ENCODE results near the gene ENO1. TPM values are rescaled to one million over a fixed set of nuclear protein-coding genes. Genes with fewer than 3 reads are reported as not detected.
A peak's percentile ranks its signal among the peaks of the same experiment; 100 is the strongest.

The ENO1 gene
- total and polyA plus RNA-seq, 2 experiments from 2014 or later = 659 to 868 TPM

DNA sequence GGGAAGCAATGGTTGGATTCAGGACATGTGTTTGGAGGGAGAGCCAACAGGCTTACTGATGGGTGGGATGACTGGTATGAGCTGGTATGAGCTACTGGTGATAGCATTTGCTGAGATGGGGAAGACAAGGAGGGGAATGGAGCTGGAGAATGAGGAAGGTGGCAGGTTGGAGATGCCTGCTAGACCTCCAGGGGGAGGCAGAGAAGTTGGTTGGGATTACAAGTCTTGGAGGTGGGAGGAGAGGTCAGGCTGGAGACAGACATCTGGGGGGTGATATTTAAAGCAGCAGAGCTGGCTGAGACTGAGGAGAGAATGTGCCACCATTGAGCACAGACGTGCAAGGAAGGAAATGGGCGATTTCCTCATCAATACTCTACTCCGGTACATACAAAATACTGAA lies 31.8 kb upstream of the ENO1 start:
- Histone ChIP-seq H3K9me3 (ENCODE audit: low read depth) (no peaks in the 10 kb centered on the region), H3K27ac (no peak overlapping the region), H2AFZ (no peak overlapping the region), H3K79me2 (no peaks in the 10 kb centered on the region), H3K4me1 (ENCODE audit: insufficient read depth) (peaks cover 4% of the 10 kb centered on the region), H3K4me2 (no peak overlapping the region), H3K36me3 (replicated peaks; ENCODE audit: insufficient read depth, low read depth) (no peaks in the 10 kb centered on the region), H3K9me2 (replicated peaks; ENCODE audit: insufficient read depth) (no peaks in the 10 kb centered on the region), H3K27me3 (no peaks in the 10 kb centered on the region), H3K4me3 (no peak overlapping the region), H4K20me1 (ENCODE audit: insufficient read depth, poor library complexity, severe bottlenecking) (no peaks in the 10 kb centered on the region)
- WGBS (ENCODE audit: low lambda C conversion rate, missing lambda C conversion rate) = 95% methylated on average over 3 of the region's 3 CpGs
- TF ChIP-seq EZH2phosphoT487 (IDR thresholded peaks at IDR 0.05; ENCODE audit: low read depth, severe bottlenecking, unreplicated experiment) (no peak), EZH2 (IDR thresholded peaks at IDR 0.05; ENCODE audit: borderline replicate concordance) (no peak)
- TF ChIP-seq, protein P1, sequence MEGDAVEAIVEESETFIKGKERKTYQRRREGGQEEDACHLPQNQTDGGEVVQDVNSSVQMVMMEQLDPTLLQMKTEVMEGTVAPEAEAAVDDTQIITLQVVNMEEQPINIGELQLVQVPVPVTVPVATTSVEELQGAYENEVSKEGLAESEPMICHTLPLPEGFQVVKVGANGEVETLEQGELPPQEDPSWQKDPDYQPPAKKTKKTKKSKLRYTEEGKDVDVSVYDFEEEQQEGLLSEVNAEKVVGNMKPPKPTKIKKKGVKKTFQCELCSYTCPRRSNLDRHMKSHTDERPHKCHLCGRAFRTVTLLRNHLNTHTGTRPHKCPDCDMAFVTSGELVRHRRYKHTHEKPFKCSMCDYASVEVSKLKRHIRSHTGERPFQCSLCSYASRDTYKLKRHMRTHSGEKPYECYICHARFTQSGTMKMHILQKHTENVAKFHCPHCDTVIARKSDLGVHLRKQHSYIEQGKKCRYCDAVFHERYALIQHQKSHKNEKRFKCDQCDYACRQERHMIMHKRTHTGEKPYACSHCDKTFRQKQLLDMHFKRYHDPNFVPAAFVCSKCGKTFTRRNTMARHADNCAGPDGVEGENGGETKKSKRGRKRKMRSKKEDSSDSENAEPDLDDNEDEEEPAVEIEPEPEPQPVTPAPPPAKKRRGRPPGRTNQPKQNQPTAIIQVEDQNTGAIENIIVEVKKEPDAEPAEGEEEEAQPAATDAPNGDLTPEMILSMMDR (IDR thresholded peaks at IDR 0.05; ENCODE audit: poor library complexity) = no peak
- no peak for DNase-seq (ENCODE audit: low spot score)

DNA sequence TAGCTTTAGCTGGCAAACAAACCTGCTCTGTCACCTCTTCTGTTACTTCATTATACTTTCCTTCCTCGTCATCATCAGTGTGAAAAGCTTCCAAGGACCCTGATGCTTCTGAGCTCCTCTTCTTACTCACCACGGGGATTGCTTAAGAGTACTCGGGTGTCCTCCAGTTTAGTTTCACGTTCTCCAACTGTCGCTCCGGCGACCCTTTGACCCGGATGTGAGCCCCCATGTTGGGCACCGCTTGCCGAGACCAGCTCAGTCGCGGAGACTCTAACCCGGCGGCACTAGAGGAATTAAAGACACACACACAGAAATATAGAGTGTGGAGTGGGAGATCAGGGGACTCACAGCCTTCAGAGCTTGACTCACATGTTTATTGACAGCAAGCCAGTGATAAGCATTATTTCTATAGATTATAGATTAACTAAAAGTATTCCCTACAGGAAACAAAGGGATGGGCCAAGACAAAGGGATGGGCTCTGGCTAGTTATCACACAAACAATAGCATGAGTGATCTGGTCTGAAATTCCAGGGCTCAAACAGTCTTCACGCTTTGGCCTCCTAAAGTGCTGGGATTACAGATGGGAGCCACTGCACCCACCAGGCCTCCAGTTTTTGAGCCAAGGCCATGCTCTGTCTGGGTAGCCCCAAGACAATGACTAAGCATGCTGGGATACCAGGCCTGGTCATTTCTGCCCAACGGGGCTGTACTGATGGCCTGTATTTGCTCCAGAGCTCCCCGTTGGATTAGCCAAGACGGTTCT lies 30.1 kb upstream of the ENO1 start:
- Histone ChIP-seq H3K79me2 (no peaks in the 10 kb centered on the region), H3K4me3 (no peak overlapping the region), H3K27me3 (no peaks in the 10 kb centered on the region), H3K27ac (peak overlapping the region; percentile 44), H3K9me3 (ENCODE audit: low read depth) (no peaks in the 10 kb centered on the region), H4K20me1 (ENCODE audit: insufficient read depth, poor library complexity, severe bottlenecking) (no peaks in the 10 kb centered on the region), H3K4me2 (peak overlapping the region; percentile 60), H2AFZ (no peak overlapping the region), H3K36me3 (replicated peaks; ENCODE audit: insufficient read depth, low read depth) (no peaks in the 10 kb centered on the region), H3K9me2 (replicated peaks; ENCODE audit: insufficient read depth) (no peaks in the 10 kb centered on the region), H3K4me1 (ENCODE audit: insufficient read depth) (peaks cover 12% of the 10 kb centered on the region)
- TF ChIP-seq EZH2phosphoT487 (IDR thresholded peaks at IDR 0.05; ENCODE audit: low read depth, severe bottlenecking, unreplicated experiment) (no peak), EZH2 (IDR thresholded peaks at IDR 0.05; ENCODE audit: borderline replicate concordance) (no peak)
- TF ChIP-seq, protein P1 (IDR thresholded peaks at IDR 0.05; ENCODE audit: poor library complexity) = no peak
- WGBS (ENCODE audit: low lambda C conversion rate, missing lambda C conversion rate) = 61% methylated on average over 18 of the region's 18 CpGs
- DNase-seq (ENCODE audit: low spot score) = no peak

DNA sequence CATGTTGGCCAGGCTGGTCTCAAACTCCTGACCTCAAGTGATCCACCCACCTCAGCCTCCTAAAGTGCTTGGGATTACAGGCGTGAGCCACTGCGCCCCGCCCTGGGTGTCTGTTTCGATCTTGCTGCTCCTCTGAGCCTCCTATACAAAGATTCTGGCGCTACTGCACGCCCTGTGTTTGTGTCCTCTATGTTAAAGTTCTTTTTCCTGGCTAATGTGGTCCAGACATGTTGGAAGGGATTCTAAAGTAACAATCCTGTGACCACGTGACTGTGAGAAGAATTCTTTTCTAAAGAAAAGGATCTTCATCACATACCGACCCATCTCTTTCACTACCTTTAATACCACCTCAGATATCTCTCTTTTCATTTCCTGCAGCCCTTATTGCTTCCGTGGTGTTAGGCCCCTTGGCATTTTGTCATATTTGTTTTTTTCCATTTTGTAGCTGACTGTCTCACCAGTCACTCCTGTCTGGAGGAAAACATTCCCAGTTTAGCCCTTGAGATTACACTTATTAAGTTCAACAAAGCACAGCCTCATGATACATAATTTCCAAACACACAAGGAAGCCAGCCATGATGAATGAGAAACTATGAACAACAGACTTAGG lies 27.2 kb upstream of the ENO1 start:
- Histone ChIP-seq H3K9me2 (replicated peaks; ENCODE audit: insufficient read depth) (no peaks in the 10 kb centered on the region), H3K9me3 (ENCODE audit: low read depth) (no peaks in the 10 kb centered on the region), H3K27me3 (no peaks in the 10 kb centered on the region), H3K79me2 (no peaks in the 10 kb centered on the region), H4K20me1 (ENCODE audit: insufficient read depth, poor library complexity, severe bottlenecking) (no peaks in the 10 kb centered on the region), H3K4me3 (no peak overlapping the region), H2AFZ (no peak overlapping the region), H3K4me1 (ENCODE audit: insufficient read depth) (peaks cover 14% of the 10 kb centered on the region), H3K36me3 (replicated peaks; ENCODE audit: insufficient read depth, low read depth) (no peaks in the 10 kb centered on the region), H3K27ac (peak overlapping the region; percentile 41), H3K4me2 (no peak overlapping the region)
- 83% methylated on average over 9 of the region's 9 CpGs for WGBS (ENCODE audit: low lambda C conversion rate, missing lambda C conversion rate)
- no peak for TF ChIP-seq EZH2phosphoT487 (IDR thresholded peaks at IDR 0.05; ENCODE audit: low read depth, severe bottlenecking, unreplicated experiment)
- TF ChIP-seq EZH2 (IDR thresholded peaks at IDR 0.05; ENCODE audit: borderline replicate concordance) = no peak
- TF ChIP-seq, protein P1 (IDR thresholded peaks at IDR 0.05; ENCODE audit: poor library complexity) = no peak
- DNase-seq (ENCODE audit: low spot score) = peak; percentile 28

Measured in hepatocyte (in vitro differentiated cells).